ENCODE data around the gene UGT2A3. TPM values are rescaled to one million over a fixed set of nuclear protein-coding genes. Genes with fewer than 3 reads are reported as not detected.

Gene UGT2A3
- total RNA-seq, 4 donors from 2014 or later, result not detected

DNA sequence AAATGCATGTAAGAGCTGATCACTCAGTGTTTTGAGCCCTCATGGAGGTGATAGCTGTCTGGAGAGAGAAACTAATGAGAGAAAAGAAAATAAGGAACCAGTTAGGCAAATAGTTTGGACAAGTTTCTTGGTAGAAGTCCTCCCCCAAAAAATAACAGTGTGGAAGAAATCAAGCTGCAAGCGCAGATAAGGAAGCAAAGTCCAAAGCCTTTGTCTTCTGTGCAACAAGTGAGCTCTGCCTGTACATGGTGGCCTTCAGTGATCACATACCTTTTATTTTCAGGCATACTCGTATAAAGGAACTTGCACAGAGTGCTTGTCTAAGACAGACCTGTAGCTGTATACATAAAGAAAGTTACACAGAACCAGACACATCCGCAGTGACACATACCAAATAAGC lies 2.5 kb upstream of the UGT2A3 start:
- Histone ChIP-seq H3K27me3 (no peaks in the 10 kb centered on the region), H3K36me3 (no peaks in the 10 kb centered on the region), H3K27ac (no peak overlapping the region), H3K9me3 (no peaks in the 10 kb centered on the region), H3K4me3 (replicated peaks in 1 of 3) (no peak overlapping the region), H3K4me1 (peaks cover 0 to 4% of the 10 kb centered on the region in 2 donors)
- intact Hi-C loops (cut with DNase I), result no loop called here
- TF ChIP-seq POLR2A (IDR thresholded peaks at IDR 0.05), result no peak
- TF ChIP-seq, protein P1, sequence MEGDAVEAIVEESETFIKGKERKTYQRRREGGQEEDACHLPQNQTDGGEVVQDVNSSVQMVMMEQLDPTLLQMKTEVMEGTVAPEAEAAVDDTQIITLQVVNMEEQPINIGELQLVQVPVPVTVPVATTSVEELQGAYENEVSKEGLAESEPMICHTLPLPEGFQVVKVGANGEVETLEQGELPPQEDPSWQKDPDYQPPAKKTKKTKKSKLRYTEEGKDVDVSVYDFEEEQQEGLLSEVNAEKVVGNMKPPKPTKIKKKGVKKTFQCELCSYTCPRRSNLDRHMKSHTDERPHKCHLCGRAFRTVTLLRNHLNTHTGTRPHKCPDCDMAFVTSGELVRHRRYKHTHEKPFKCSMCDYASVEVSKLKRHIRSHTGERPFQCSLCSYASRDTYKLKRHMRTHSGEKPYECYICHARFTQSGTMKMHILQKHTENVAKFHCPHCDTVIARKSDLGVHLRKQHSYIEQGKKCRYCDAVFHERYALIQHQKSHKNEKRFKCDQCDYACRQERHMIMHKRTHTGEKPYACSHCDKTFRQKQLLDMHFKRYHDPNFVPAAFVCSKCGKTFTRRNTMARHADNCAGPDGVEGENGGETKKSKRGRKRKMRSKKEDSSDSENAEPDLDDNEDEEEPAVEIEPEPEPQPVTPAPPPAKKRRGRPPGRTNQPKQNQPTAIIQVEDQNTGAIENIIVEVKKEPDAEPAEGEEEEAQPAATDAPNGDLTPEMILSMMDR (IDR thresholded peaks at IDR 0.05), result no peak
- WGBS, 2 donors, result 55 to 65% methylated on average over 3 of the region's 3 CpGs
- DNase-seq, result no peak

DNA sequence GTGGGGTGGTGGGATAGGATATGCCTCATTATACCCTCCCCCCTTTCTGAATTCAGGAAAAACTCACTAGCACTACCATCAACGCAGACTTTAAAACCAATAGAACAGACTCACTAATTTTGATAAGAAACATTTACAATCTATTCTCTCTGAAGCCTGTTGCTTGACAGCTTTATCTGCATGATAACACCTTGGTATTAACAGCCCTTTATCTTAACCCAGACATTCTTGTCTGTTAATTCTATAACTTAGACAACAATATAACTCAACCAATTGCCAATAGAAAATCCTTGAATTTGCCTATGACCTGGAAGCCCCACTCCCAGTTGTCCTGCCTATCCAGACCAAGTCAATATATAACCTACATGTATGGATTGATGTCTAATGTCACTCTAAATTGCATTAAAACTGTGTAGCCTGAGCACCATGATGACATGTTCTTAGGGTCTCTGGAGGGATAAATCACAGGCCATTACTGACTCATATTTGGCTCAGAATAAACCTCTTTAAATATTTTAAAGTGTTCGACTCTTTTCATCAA lies 1.5 kb upstream of the UGT2A3 start:
- Histone ChIP-seq H3K4me1 (peaks cover 0 to 4% of the 10 kb centered on the region in 2 donors), H3K9me3 (no peaks in the 10 kb centered on the region), H3K36me3 (no peaks in the 10 kb centered on the region), H3K27ac (no peak overlapping the region), H3K4me3 (replicated peaks in 1 of 3) (no peak overlapping the region), H3K27me3 (no peaks in the 10 kb centered on the region)
- intact Hi-C loops (cut with DNase I), result no loop called here
- TF ChIP-seq, protein P1 (IDR thresholded peaks at IDR 0.05), result no peak
- no peak for TF ChIP-seq POLR2A (IDR thresholded peaks at IDR 0.05)
- 76 to 77% methylated on average over 2 of the region's 2 CpGs for WGBS, 2 donors
- no peak for DNase-seq

DNA sequence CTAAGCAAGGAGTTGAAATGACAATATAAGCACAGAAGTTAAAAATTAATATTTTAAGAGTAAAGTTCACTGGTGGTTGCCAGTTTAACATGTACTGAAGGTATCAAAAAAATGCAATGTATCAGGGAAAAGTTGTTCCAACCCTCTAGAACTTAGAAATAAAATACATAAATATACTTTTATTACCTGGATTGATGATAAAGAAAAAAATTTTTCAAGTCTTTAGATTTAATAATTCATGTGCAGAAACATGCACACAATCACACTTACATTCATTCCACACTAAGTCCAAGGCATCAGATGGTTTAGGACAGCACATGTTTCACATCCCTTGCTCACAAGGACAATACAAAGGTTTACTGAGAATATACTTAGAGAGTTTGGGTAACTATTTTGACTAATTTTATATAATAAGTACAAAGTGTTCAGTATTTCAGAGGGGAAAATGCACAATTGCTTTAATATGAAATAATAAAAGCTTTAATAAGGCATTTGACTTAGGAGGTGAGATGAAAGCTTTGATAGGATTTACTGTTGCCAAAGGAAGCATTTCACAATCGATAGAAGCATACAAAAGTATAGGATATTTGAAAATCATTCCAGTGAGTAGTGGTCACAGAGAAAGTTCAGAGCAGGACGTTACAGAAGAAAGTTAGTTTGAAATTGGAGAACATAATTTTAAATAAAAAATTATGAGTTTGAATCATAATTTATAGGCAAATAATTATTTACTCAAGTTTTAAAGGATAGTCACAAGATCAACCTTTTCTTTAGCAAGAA lies 392 bp upstream of the UGT2A3 start:
- WGBS, 2 donors, result 79 to 85% methylated on average over 1 to 2 of the region's 2 CpGs
- Histone ChIP-seq H3K27me3 (no peaks in the 10 kb centered on the region), H3K4me3 (replicated peaks in 1 of 3) (no peak overlapping the region), H3K27ac (no peak overlapping the region), H3K36me3 (no peaks in the 10 kb centered on the region), H3K9me3 (no peaks in the 10 kb centered on the region), H3K4me1 (no peaks in the 10 kb centered on the region)
- TF ChIP-seq POLR2A (IDR thresholded peaks at IDR 0.05), result no peak
- TF ChIP-seq, protein P1 (IDR thresholded peaks at IDR 0.05), result no peak
- intact Hi-C loops (cut with DNase I), result no loop called here
- DNase-seq, result no peak

DNA sequence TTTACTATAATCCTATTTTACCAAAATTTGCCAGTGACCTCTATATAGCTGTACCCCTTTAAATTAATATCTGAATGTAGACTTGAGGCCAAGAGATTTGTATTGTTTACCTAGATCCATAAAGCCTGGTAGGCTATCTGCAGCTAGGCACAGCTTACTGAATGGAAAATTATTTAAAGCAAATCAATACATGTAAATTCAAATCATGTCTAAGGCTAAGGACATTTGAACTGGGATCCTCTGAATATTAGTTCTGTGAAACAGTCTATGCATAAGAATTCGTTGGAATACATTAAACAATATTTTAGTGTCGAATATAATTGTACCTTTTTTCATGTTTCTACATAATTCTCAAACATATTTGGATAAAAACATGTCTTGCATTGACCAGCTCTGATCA lies 1.6 kb downstream of the UGT2A3 start:
- WGBS, 2 donors, result 84 to 87% methylated on average over 2 of the region's 2 CpGs
- H3K4me3 ChIP-seq (replicated peaks in 1 of 3), result no peak overlapping the region
- no peaks in the 10 kb centered on the region for H3K36me3 ChIP-seq
- H3K9me3 ChIP-seq, result no peaks in the 10 kb centered on the region
- H3K27me3 ChIP-seq, result no peaks in the 10 kb centered on the region
- no peak for DNase-seq
- intact Hi-C loops (cut with DNase I), result no loop called here
- no peak overlapping the region for H3K27ac ChIP-seq
- TF ChIP-seq, protein P1 (IDR thresholded peaks at IDR 0.05), result no peak
- TF ChIP-seq POLR2A (IDR thresholded peaks at IDR 0.05), result no peak
- no peaks in the 10 kb centered on the region for H3K4me1 ChIP-seq

DNA sequence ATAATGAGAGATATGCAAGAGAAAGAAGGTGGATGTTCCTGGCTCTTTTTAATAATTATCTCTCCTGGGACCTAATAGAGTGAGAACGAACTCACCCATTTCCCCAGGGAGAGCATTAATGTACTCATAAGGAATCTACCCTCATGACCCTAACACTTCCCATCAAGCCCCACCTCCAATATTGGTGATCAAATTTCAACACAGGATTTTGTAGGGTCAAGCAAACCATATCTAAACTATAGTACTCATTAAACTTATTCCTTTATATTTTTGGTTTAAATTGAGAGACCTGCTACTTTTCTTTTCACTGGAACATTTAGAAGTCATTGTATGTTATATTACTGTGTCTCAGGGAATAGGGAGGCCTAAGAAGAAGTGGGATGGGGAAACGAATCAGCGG lies 2.6 kb downstream of the UGT2A3 start:
- Histone ChIP-seq H3K36me3 (no peaks in the 10 kb centered on the region), H3K27ac (no peak overlapping the region), H3K4me3 (replicated peaks in 1 of 3) (no peak overlapping the region), H3K9me3 (no peaks in the 10 kb centered on the region), H3K27me3 (no peaks in the 10 kb centered on the region), H3K4me1 (no peaks in the 10 kb centered on the region)
- TF ChIP-seq, protein P1 (IDR thresholded peaks at IDR 0.05), result no peak
- no peak for TF ChIP-seq POLR2A (IDR thresholded peaks at IDR 0.05)
- intact Hi-C loops (cut with DNase I), result no loop called here
- WGBS, 2 donors, result 90 to 95% methylated on average over 3 of the region's 3 CpGs
- DNase-seq, result no peak
